NCI-H1048 (cell line): ENCODE data around the gene TMEM202.
"Not testable (repeated sequence)": the region's sequence is repeated elsewhere in the genome, so short reads cannot be mapped to it uniquely, and the experiment has no call there.

ENCODE experiments used
- DNase-seq: peaks from one replicate; lab custom pipeline; 2025; lab: John Stamatoyannopoulos, UW

TMEM202 gene

DNA sequence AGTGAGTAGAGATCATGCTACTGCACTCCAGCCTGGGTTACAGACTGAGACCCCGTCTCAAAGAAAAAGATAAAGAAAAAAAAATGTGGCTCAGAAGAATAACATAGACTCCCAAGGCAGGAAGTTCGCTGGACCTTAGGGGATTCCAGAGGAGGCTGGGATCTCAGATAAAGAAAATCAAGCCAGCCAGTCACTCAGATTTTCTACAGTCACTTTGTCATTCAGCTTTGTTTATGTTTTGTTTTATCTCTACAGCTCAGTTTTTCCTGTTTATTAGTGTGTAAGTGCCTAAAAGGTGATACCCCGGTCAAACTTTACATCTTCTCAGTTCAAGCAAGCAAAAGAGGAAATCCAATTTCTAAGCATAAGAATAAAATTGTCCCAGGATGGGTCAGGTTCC, 6.3 kb downstream of the TMEM202 start:
- no peak for DNase-seq

DNA sequence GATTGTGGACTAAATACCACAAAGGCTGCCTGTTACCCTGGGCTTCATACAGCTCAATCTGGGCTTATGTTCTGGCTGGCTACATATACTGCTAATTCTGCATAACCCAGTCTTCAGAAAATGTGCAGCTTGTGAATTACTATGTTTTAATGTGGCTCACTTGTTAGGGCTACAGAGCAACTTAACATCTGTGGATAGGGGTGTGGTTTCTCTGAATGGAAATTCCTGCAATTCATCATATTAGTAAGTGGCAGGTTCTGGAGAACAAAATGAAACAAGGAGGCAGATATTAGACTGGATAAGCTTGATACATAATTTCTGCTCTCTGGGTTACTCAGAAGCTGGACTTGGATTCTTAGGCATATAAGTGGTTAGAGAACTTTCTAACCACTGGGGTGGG, 6.7 kb downstream of the TMEM202 start:
- no peak for DNase-seq

DNA sequence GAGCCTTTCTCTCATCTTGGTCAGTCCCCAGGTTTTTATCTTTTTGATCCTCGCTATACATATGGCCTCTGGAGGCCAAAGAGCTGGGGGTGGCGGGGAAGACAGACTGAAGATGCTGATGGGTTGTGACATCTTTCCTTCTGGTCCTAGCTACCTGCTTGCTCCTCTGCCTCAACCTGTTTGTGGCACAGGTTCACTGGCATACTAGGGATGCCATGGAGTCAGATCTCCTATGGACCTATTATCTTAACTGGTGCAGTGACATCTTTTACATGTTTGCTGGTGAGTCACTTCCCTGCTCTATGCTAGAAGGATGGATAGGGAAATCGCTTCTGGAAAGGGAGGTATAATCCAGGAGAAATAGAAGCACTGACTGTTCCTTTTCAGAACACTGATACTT, 8.8 kb downstream of the TMEM202 start:
- DNase-seq = no peak

DNA sequence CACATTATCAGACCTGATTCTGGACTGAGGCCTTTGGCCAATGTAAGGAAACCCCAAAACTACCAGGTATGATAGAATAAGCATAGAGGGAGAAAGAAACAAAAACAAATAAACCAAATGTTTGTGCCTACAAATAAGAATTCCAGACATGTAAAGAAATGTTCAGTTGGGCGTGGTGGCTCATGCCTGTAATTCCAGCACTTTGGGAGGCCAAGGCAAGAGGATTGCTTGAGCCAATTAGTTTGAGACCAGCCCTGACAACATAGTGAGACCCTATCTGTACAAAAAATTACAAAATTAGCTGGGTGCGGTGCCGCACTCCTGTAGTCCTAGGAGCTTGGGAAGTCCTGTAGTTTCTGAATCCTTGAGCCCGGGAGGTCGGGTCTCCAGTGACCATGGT, 13.0 kb downstream of the TMEM202 start:
- no peak for DNase-seq

- DNase-seq = no peak
Observed at GRCh38 chr15:72411544-72411943, 13.4 kb downstream of the TMEM202 start.

GRCh38 chr15:72413337-72413736, 15.2 kb downstream of the TMEM202 start:
- DNase-seq = not testable (repeated sequence)

DNA sequence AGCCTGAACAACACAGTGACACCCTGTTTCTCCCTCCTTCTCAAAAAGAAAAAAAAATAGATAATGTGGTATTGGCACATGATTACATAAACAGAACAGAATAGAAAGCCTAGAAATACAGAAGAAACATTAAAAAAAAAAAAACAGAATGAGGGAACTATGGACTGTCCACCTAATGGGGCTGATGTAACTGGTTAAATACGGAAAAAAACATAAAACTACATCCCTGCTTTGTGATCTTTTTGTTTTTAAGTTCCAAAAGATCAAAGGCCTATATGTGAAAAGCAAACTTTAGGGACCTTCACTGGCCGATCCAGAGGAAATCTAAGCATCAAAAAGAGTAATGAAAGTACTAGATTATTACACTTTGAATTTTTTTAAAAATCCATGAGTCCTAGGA, 17.2 kb downstream of the TMEM202 start:
- no peak for DNase-seq

- not testable (repeated sequence) for DNase-seq
Observed at GRCh38 chr15:72419768-72420167, 21.7 kb downstream of the TMEM202 start.

- DNase-seq = no peak
Observed at GRCh38 chr15:72420576-72420975, 22.5 kb downstream of the TMEM202 start.

- DNase-seq = no peak
Observed at GRCh38 chr15:72421484-72421883, 23.4 kb downstream of the TMEM202 start.

- DNase-seq = no peak
Observed at GRCh38 chr15:72423256-72423655, 25.2 kb downstream of the TMEM202 start.

DNA sequence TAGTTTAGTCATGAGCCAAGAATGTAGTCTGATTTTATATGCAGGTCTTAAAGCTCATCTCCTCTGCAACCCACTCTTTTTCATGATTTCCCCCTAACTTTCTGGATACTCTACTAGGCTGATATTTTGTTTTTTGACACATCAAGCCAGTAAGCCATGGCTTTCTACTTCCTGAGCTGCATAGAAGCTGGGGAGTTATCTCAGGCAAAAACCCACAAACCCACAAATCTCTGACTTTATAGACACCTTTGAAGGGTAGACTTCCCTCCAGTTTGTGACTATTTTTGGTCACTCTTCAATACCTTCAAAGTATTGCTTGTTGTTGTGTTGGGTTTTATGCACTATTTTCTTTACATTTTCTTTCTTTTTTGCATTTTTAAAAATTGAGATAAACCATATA, 28.6 kb downstream of the TMEM202 start:
- no peak for DNase-seq

- no peak for DNase-seq
Observed at GRCh38 chr15:72437650-72438316, 39.7 kb downstream of the TMEM202 start.

DNA sequence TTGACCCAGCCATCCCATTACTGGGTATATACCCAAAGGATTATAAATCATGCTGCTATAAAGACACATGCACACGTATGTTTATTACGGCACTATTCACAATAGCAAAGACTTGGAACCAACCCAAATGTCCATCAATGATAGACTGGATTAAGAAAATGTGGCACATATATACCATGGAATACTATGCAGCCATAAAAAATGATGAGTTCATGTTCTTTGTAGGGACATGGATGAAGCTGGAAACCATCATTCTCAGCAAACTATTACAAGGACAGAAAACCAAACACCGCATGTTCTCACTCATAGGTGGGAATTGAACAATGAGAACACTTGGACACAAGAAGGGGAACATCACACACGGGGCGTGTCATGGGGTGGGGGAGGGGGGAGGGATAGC, 44.7 kb downstream of the TMEM202 start:
- DNase-seq = not testable (repeated sequence)

- DNase-seq = no peak
Observed at GRCh38 chr15:72445426-72445825, 47.3 kb downstream of the TMEM202 start.

GRCh38 chr15:72450805-72451204, 52.7 kb downstream of the TMEM202 start:
- DNase-seq = no peak

DNA sequence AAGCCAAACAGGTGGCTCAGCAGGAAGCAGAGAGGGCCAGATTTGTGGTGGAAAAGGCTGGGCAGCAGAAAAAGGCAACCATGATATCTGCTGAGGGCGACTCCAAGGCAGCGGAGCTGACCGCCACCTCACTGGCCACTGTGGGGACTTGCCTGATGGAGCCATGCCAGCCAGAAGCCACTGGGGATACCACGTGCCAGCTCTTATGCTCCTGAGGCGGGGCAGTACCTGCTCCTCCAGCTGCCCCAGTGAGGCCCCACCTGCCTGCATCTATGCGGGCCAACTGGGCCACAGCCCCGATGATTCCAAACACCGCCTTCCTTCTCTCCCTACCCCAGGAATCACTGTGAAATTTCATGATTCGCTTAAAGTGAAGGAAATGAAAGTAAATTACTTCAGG, 53.1 kb downstream of the TMEM202 start:
- DNase-seq = no peak

- no peak for DNase-seq
Observed at GRCh38 chr15:72456684-72457083, 58.6 kb downstream of the TMEM202 start.
